ENCODE data around the gene CCDC81.
"Not testable (repeated sequence)": the region's sequence is repeated elsewhere in the genome, so short reads cannot be mapped to it uniquely, and the experiment has no call there.

- TF ChIP-seq, protein P1, sequence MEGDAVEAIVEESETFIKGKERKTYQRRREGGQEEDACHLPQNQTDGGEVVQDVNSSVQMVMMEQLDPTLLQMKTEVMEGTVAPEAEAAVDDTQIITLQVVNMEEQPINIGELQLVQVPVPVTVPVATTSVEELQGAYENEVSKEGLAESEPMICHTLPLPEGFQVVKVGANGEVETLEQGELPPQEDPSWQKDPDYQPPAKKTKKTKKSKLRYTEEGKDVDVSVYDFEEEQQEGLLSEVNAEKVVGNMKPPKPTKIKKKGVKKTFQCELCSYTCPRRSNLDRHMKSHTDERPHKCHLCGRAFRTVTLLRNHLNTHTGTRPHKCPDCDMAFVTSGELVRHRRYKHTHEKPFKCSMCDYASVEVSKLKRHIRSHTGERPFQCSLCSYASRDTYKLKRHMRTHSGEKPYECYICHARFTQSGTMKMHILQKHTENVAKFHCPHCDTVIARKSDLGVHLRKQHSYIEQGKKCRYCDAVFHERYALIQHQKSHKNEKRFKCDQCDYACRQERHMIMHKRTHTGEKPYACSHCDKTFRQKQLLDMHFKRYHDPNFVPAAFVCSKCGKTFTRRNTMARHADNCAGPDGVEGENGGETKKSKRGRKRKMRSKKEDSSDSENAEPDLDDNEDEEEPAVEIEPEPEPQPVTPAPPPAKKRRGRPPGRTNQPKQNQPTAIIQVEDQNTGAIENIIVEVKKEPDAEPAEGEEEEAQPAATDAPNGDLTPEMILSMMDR (IDR thresholded peaks at IDR 0.05; ENCODE audit: insufficient read depth, low read length) = not testable (repeated sequence)
- not testable (repeated sequence) for TF ChIP-seq POLR2AphosphoS5 (IDR thresholded peaks at IDR 0.05; ENCODE audit: low read depth); REST (IDR thresholded peaks at IDR 0.05; ENCODE audit: insufficient replicate concordance, low read depth); GABPA (IDR thresholded peaks at IDR 0.05; ENCODE audit: low read depth); SPI1 (IDR thresholded peaks at IDR 0.05; ENCODE audit: borderline replicate concordance, low read depth)
Observed at GRCh38 chr11:86433361-86434095, 58.8 kb downstream of the CCDC81 start.
